HCEC 1CT (cell line): ENCODE results near the gene TIAM1.
"Not testable (repeated sequence)": the region's sequence is repeated elsewhere in the genome, so short reads cannot be mapped to it uniquely, and the experiment has no call there.

Source experiments
- DNase-seq: peaks from one replicate; pipeline ENCODE4 v3.0.0-alpha.2; 2017

Gene TIAM1

DNA sequence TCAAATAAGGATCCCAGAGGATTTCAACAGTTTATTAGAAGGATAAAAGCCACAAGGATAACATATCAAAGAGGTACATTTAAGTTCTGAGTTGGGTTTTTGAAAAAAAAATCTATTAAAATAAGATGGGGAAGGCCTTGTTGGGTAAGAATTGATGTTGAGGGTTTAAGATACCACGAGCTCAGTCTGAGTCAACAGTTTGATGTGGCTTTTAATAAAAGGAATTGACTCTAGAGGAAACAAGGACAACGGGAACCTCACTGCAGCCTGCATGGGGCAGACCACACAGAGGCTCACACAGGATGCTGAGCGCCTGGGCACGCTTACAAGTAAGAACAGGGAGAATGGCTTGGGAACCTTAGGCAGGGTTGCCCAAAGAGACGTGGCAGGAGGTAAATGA lies 107.5 kb downstream of the TIAM1 start:
- no peak for DNase-seq

DNA sequence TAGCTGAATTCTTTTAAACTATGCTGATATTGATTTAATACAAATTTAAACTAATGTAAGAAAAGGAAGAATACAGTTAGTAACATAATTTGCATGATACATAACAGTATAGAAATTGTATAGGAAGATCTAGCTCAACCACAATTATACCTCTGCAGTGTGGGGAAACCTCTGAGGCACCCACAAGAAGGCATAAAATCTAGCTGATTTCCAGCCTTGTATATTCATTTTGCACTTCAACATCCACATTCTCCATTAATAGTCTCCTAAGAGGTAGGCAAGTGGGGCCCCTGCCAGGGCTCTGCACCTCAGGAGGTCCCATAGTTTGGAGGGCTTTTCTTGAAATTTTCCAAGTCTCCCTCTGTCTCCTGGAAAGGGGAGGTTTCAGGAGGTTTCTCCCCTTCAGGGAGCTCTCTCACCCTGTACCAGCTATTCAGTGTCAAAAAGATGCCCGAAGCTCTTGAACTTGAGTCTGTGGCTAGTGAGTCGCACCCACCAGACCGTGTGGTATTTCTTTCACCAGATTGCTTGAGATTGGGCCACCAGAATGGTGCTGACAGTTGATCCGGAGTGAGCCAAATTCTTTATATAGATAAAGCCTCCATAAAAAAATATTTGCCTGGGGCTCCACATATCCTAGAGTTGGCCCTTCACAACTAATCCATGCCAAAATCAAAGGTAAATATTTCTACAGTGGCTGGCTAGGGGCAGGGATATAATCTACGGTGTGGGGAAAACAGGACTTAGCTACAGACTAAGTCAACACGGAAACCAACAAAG lies 108.2 kb downstream of the TIAM1 start:
- DNase-seq = no peak

- DNase-seq = no peak
Measured at GRCh38 chr21:31234936-31235335, 109.1 kb downstream of the TIAM1 start.

GRCh38 chr21:31233711-31234110 lies 110.3 kb downstream of the TIAM1 start:
- DNase-seq = no peak

- DNase-seq = no peak
Measured at GRCh38 chr21:31232344-31232743, 111.7 kb downstream of the TIAM1 start.

- no peak for DNase-seq
Measured at GRCh38 chr21:31230937-31231336, 113.1 kb downstream of the TIAM1 start.

DNA sequence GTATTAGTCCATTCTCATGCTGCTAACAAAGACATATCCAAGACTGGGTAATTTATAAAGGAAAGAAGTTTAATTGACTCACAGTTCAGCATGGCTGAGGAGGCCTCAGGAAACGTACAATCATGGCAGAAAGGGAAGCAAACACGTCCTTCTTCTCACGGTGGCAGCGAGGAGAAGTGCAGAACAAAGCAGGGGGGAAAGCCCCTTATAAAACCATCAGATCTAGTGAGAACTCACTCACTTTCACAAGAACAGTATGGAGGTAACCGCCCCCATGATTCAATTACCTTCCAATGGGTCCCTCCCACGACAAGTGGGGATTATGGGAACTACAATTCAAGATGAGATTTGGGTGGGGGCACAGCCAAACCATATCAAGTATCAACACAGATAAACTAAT lies 115.3 kb downstream of the TIAM1 start:
- not testable (repeated sequence) for DNase-seq

- no peak for DNase-seq
Measured at GRCh38 chr21:31225713-31226112, 118.3 kb downstream of the TIAM1 start.

DNA sequence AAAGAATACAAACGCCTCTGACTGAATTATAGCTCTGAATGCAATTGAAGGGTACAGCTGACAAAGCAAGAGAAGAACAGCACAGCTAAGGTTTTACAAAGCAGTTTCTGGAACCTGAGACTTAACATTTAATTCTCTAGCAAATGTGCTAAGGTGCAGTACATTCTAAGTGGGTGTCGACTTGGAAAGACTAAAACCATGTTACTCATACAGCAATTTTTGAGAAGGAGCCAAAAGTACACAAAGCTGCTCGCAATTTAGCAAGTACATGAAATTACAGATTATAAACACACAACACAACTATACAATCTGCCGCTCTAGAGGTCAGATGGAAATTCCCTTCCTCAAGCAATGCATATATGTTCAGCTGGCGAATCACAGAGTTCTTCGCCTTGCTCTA lies 121.9 kb downstream of the TIAM1 start:
- no peak for DNase-seq

DNA sequence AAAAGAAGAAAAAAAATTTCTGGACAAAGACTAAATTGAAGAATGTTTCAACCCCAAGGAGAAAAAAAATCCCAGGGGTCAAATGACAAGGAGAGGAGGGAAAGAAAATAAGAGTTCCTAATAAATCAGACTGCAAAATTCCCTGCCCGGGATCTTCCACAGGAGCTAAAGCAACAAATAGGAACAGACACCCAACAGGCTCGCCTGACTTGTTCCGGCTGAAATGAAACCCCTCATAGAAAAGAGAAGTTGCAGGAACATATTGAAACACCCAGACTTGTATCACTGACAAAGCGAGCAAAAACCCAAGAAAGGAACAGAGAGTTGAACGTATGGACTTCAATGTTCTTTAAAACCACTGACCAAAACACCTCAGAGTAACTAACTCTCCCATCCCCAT lies 123.0 kb downstream of the TIAM1 start:
- DNase-seq = no peak

DNA sequence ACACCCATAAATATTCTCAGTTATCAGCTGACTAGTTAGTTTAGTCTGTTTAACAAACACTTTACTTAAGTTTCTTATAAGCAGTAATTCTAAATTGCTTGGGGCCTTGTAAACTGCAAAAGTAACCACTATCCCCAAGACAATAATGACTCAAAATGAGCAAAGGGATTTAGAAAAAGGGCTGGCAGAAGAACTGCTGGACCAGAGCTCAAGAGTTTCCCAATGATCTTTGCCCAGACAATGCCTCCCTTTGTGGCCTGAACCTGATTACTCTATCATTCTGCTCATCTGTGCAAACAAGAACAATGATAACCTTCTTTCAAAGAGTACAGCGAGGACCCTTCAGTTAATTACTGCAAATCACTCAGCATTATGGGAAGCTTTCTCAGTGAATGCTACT lies 123.5 kb downstream of the TIAM1 start:
- DNase-seq = no peak

- DNase-seq = no peak
Measured at GRCh38 chr21:31218830-31219608, 125.0 kb downstream of the TIAM1 start.

GRCh38 chr21:31216206-31216605 lies 127.9 kb downstream of the TIAM1 start:
- no peak for DNase-seq

DNA sequence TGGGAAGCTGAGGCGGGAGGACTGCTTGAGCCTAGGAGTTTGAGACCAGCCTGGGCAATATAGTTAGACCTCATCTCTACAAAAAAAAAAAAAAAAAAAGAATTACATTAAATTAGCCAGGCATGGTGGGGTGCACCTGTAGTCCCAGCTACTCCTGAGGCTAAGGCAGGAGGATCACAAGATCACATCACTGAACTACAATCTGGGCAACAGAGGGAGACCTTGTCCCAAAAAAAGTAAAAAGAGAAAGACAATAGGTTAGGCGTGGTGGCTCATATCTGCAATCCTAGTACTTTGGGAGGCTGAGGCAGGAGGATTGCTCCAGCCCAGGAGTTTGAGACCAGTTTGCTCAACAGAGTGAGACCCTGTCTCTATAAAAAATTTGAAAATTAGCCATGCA lies 130.3 kb downstream of the TIAM1 start:
- no peak for DNase-seq

DNA sequence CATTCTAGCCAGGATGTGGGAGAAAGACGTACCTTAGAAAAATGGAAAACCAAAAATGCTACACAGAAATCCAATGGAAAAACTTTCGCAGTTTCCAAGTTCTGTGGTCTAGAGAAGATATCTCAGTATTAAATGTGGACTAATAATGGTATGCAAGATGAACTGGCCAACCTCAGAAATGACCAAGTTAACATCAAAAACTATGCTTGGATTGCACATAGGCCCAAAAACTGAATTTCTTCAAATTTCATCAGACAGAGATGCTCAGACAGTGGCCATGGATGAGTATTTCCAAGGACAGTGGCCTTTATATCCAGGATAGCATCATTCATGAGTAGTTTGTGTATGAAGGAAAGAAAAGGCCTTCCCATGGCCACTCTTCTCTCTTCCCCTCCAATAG lies 132.2 kb downstream of the TIAM1 start:
- DNase-seq = no peak

DNA sequence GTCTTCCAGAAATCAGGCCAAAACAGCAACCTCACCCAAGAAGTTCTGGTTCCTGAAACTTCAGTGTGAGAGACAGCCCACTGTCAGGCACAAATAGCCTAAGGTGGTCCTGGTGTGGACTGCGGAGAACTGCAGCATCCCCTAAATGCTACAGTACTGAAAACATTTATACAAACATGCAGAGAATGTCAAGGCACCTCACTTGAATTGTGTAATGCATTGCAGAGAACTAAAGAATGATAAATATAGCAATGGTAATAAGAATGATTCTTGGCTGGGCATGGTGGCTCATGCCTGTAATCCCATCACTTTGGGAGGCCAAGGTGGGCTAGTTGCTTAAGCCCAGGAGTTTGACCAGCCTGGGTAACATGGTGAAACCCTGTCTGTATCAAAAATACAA lies 138.6 kb downstream of the TIAM1 start:
- no peak for DNase-seq

GRCh38 chr21:31204801-31205200 lies 139.3 kb downstream of the TIAM1 start:
- DNase-seq = no peak

- no peak for DNase-seq
Measured at GRCh38 chr21:31203431-31204054, 140.5 kb downstream of the TIAM1 start.

- no peak for DNase-seq
Measured at GRCh38 chr21:31201548-31201947, 142.5 kb downstream of the TIAM1 start.

DNA sequence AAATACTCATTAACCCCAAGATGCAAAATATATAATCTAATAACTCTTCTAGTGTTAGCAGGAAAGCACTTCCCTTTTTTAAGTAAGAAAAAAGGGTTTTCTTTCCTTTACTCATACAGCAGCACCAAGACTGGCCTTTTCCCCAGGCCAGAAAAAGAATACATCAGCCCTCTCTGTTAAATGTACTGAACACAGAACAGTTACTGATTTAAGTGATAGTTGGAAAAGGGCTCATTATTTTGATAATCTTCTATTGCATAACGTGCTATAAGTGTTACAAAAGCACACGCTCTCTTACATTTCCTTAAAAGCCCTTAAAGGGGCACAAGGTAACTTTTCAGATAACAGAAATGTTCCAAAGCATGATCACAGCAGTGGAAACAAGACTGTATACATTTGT lies 142.9 kb downstream of the TIAM1 start:
- no peak for DNase-seq

GRCh38 chr21:31198575-31198974 lies 145.5 kb downstream of the TIAM1 start:
- DNase-seq = no peak

DNA sequence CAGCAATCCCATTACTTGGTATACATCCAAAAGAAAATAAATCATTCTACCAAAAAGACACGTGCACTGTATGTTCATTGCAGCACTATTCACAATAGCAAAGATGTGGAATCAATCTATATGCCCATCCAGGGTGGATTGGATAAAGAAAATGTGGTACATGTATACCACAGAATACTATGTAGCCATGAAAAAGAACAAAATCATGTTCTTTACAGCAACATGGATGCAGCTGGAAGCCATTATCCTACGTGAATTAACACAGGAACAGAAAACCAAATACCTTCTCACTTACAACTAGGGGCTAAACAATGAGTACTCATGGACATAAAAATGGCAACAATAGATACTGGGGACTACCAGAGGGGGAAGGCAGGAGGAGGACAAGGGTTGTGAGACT lies 147.3 kb downstream of the TIAM1 start:
- no peak for DNase-seq

- no peak for DNase-seq
Measured at GRCh38 chr21:31195334-31196015, 148.6 kb downstream of the TIAM1 start.
